HepG2 (cell line): ENCODE data around the gene HCK. TPM values are rescaled to one million over a fixed set of nuclear protein-coding genes. Genes with fewer than 3 reads are reported as not detected.

Experiments
- ATAD3A ChIP-seq: sonication (generic); formaldehyde crosslinking; IDR thresholded peaks from 2 replicates; pipeline ENCODE4 v1.4.0; 2020; ENCODE audit warnings: missing genetic modification reagents
- FOXK2 ChIP-seq: fragments of 450-650 bp; IDR thresholded peaks from 2 replicates; pipeline ENCODE4 v1.6.1; 2016
- KIAA2018 ChIP-seq: sonication (generic); formaldehyde crosslinking; IDR thresholded peaks from 2 replicates; pipeline ENCODE4 v1.5.0; 2020; ENCODE audit warnings: mild to moderate bottlenecking, missing genetic modification reagents, borderline replicate concordance
- SNAI1 ChIP-seq: sonication (generic); formaldehyde crosslinking; IDR thresholded peaks from 2 replicates; pipeline ENCODE4 v1.5.0; 2020; ENCODE audit warnings: mild to moderate bottlenecking, missing genetic modification reagents, borderline replicate concordance
- ZGPAT ChIP-seq: IDR thresholded peaks from 2 replicates; pipeline ENCODE4 v1.6.1; 2016; ENCODE audit warnings: mild to moderate bottlenecking
- ZNF10 ChIP-seq: sonication (generic); formaldehyde crosslinking; IDR thresholded peaks from 2 replicates; pipeline ENCODE4 v1.4.0; 2020; ENCODE audit warnings: mild to moderate bottlenecking, low read depth, missing genetic modification reagents, borderline replicate concordance
- ZNF296 ChIP-seq: sonication (generic); formaldehyde crosslinking; conservative IDR thresholded peaks from 2 replicates; pipeline ENCODE4 v1.5.0; 2020; ENCODE audit warnings: mild to moderate bottlenecking, missing genetic modification reagents
- ZNF687 ChIP-seq: sonication (generic); formaldehyde crosslinking; IDR thresholded peaks from 2 replicates; pipeline ENCODE4 v1.5.1; 2020; ENCODE audit warnings: mild to moderate bottlenecking, missing genetic modification reagents, moderate library complexity
- polyA plus RNA-seq, 8 experiments: library from polyadenylated mRNA; depleted of rRNA in 3 of 8; stranded (reverse) in 7 of 8; unstranded in 1 of 8; fragments of >200 nt; fragmentation: Illumina TruSeq in 4 of 8; extraction: Trizol in 4 of 8; gene quantifications; 2 replicates each; pipeline versions ENCODE4 v1.2.1 to v1.2.3, GENCODE V29; 2011 to 2016; ENCODE audit warnings: low read depth in 4 of 8, missing spikeins in 1 of 8, mixed read lengths in 1 of 8; ENCODE audit not compliant: insufficient read depth in 1 of 8
- total RNA-seq, 5 experiments: library from RNA; depleted of rRNA; stranded (reverse); fragments of >200 nt; fragmentation: Illumina TruSeq; extraction: Trizol; gene quantifications; 2 replicates each; pipeline ENCODE4 v1.2.3, GENCODE V29; 2016; ENCODE audit warnings: low read depth in 1 of 5

The HCK gene
- total and polyA plus RNA-seq, 2 of the 13 experiments (the other 11 are each of a cell fraction or from before 2014, with no cell fraction given), result 0.04 TPM; not detected in 1

- TF ChIP-seq ZNF687, result peak; percentile 97
- no peak; the same call in 1 of the 2 replicates for TF ChIP-seq KIAA2018 (CRISPR knock-in tag)
- TF ChIP-seq FOXK2, result peak; percentile 15; the same call in 1 of the 2 replicates
- 0 out of 2 replicates have a peak, but pooled peaks have one; percentile 67 for TF ChIP-seq ZNF10 (CRISPR knock-in tag)
- peak; percentile 98 for TF ChIP-seq SNAI1
- TF ChIP-seq ZNF296 (CRISPR knock-in tag), result peak; percentile 95
- peak; percentile 98 for TF ChIP-seq ZGPAT
- TF ChIP-seq ATAD3A (CRISPR knock-in tag), result no peak
Observed at GRCh38 chr20:32109392-32110172, 57.5 kb downstream of the HCK start, which contains the start of gene TM9SF4 (continued).
